Measurements from ENCODE around the gene MRI1. TPM values are rescaled to one million over a fixed set of nuclear protein-coding genes. Genes with fewer than 3 reads are reported as not detected.

Gene MRI1
- total and polyA plus RNA-seq, 2 experiments from 2014 or later, result 12.3 to 44.5 TPM

DNA sequence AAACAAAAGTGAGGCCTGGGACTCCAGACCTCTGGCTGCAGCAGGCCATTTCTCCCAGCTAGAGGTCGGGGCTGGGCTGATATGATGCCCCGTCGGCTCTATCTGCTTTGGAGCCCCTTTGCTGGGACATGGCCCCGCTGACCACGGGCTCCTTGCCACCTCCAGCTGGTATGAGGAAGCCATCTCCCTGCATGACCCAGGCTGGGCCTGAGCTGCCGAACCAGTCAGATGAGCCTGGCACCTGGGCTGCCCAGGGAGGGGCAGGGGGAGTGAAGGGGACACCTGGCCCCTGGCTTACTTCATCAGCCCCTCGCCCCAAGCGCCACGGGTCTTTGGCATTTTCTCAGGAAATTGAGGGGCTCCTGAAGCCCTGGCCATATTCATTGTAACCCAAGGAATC, 38.7 kb downstream of the MRI1 start:
- no peak for DNase-seq (ENCODE audit: low spot score)

More for the DNA sequence above, 38.7 kb downstream of the MRI1 start:
- Histone ChIP-seq H3K4me2 (no peak overlapping the region), H3K27me3 (ENCODE audit: insufficient read depth) (no peaks in the 10 kb centered on the region), H2AFZ (no peak overlapping the region), H3K36me3 (ENCODE audit: insufficient read depth) (no peaks in the 10 kb centered on the region), H3K4me1 (ENCODE audit: insufficient read depth) (no peaks in the 10 kb centered on the region), H3K79me2 (replicated peaks; ENCODE audit: insufficient read depth) (no peaks in the 10 kb centered on the region), H3F3A (replicated peaks; ENCODE audit: low read depth) (0 out of 2 replicates have a peak, but pooled peaks cover 3% of the 10 kb centered on the region), H4K20me1 (replicated peaks; ENCODE audit: insufficient read depth) (no peaks in the 10 kb centered on the region), H3K9me2 (ENCODE audit: insufficient read depth) (peaks cover 4% of the 10 kb centered on the region; the same call in 1 of the 2 replicates), H3K27ac (ENCODE audit: low read depth) (no peak overlapping the region), H3K4me3 (no peak overlapping the region)
- H3K9me3 Mint-ChIP-seq, result no peaks in the 10 kb centered on the region
- H3K27me3 Mint-ChIP-seq (ENCODE audit: insufficient read depth, low read depth, poor library complexity), result no peaks in the 10 kb centered on the region
- no peak overlapping the region for H3K4me3 Mint-ChIP-seq
- no peak overlapping the region for H3K27ac Mint-ChIP-seq
- no peak for TF ChIP-seq EZH2phosphoT487 (IDR thresholded peaks at IDR 0.05; ENCODE audit: unreplicated experiment)
- no peak for TF ChIP-seq POLR2AphosphoS5 (IDR thresholded peaks at IDR 0.05; ENCODE audit: low read depth)
- TF ChIP-seq NANOG (IDR thresholded peaks at IDR 0.05; ENCODE audit: borderline replicate concordance), result no peak
- no peak for TF ChIP-seq ZNF331 (CRISPR knock-in tag; IDR thresholded peaks at IDR 0.05; ENCODE audit: low read depth)
- TF ChIP-seq CREB1 (CRISPR knock-in tag; IDR thresholded peaks at IDR 0.05; ENCODE audit: low read depth), result no peak
- TF ChIP-seq STAT1 (IDR thresholded peaks at IDR 0.05; ENCODE audit: unreplicated experiment), result no peak
- TF ChIP-seq ZNF462 (CRISPR knock-in tag; IDR thresholded peaks at IDR 0.05), result no peak
- H3K4me1 Mint-ChIP-seq, result peaks cover 5% of the 10 kb centered on the region; the same call in 1 of the 3 replicates
- ATAC-seq, result no peak
- H3K36me3 Mint-ChIP-seq (ENCODE audit: low read depth), result peaks cover 22% of the 10 kb centered on the region

Measured in GM23338 (cell line).